Ishikawa (cell line): Measurements from ENCODE around the gene ATP6V0C.

Experiments used
- CEBPB ChIP-seq: IDR thresholded peaks from 2 replicates; pipeline ENCODE4 v1.6.1; 2012
- EGR1 ChIP-seq: IDR thresholded peaks from 2 replicates; pipeline ENCODE4 v1.6.1; 2012
- RAD21 ChIP-seq: IDR thresholded peaks from 2 replicates; pipeline ENCODE4 v1.6.1; 2012; ENCODE audit warnings: low read depth
- TEAD4 ChIP-seq: IDR thresholded peaks from 2 replicates; pipeline ENCODE4 v1.6.1; 2012
- YY1 ChIP-seq: IDR thresholded peaks from 2 replicates; pipeline ENCODE4 v1.6.1; 2012; ENCODE audit warnings: low read depth

DNA sequence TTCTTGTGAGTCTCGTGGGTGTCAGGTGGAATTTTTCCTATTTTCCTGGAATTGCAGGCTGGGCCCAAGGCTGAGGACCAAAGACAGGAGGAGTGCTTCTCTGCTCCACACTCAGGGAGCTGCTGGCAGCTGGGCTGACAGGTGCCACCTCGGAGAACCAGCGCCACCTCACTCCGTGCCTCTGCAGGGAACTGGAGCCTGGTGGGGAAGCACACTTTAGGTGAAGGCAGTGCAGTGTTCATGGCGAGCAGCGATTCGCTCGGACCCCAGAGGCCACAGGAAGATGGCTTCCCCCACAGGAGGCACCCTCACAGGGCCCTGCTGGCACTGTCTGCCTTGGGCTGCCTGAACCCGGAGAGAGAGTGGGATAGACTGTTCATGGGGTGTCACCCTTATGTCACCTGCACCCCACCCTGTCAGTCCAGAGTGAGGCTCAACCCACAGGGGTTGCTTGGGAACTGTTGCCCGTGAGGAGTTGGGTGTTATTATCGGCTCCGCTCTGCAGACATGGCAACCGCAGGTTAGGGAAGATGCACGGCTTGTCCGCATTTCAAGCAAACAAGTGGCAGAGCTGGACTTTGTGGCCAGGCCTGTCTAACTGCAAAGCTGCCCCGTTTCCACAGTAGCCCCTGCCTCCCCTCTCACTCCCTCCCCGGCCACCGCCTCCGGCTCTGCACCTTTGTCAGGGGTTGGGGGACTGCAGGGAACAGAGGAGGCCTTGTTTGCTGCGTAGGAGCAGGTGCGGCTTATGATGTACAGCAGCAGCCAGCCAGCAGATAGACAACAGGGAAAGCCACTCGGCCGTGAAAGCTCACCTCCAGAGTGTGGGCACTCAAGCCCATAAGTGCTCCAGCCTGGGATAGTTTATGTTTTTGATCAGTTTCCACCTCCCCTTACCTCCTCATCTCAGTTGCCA is 23.3 kb upstream of the ATP6V0C start:
- no peak for TF ChIP-seq YY1
- TF ChIP-seq RAD21: no peak
- no peak for TF ChIP-seq CEBPB
- no peak for TF ChIP-seq EGR1
- no peak for TF ChIP-seq TEAD4
